GM21515 (cell line): ENCODE data around the gene KRT17.
"Not testable (repeated sequence)": the region's sequence is repeated elsewhere in the genome, so short reads cannot be mapped to it uniquely, and the experiment has no call there.

ENCODE experiments used
- ATAC-seq: cut with Tn5 transposase; IDR thresholded peaks from one replicate; pipeline ENCODE4 v1.9.1; 2021; ENCODE audit not compliant: unreplicated experiment

Gene KRT17

GRCh38 chr17:41578971-41579370 is 45.4 kb downstream of the KRT17 start:
- ATAC-seq = no peak

- no peak for ATAC-seq
Observed at GRCh38 chr17:41578538-41578937, 45.8 kb downstream of the KRT17 start.

- not testable (repeated sequence) for ATAC-seq
Observed at GRCh38 chr17:41576740-41577139, 47.6 kb downstream of the KRT17 start.

GRCh38 chr17:41575336-41575735 is 49.0 kb downstream of the KRT17 start:
- ATAC-seq = no peak

GRCh38 chr17:41571561-41572434 is 52.6 kb downstream of the KRT17 start, which contains the start of gene KRT9:
KRT9 (minus strand) TSS chr17:41572059; CDS start chr17:41571992, 67 bp downstream.
- ATAC-seq = no peak
